GM23338 (cell line): Measurements from ENCODE around the gene PPP1R16B. TPM values are rescaled to one million over a fixed set of nuclear protein-coding genes. Genes with fewer than 3 reads are reported as not detected.

Experiments used
- ATAC-seq: fragments of 200-7000 bp; cut with Tn5 transposase; 3 replicates; pipeline ENCODE4 v1.9.1; 2020
- DNase-seq: peaks from one replicate; pipeline ENCODE4 v3.0.0-alpha.2; 2015; ENCODE audit warnings: low spot score
- H2AFZ ChIP-seq: fragments of 200-600 bp; sonication (generic); 2 replicates; pipeline ENCODE4 v1.8.0; 2016; ENCODE audit warnings: antibody characterized with exemption, mild to moderate bottlenecking, moderate library complexity
- H3F3A ChIP-seq: fragments of 200-600 bp; sonication (generic); replicated peaks from 2 replicates; pipeline ENCODE4 v1.8.0; 2017; ENCODE audit warnings: antibody characterized with exemption, mixed run types, low read depth
- H3K27ac ChIP-seq: fragments of 200-600 bp; sonication (generic); 2 replicates; pipeline ENCODE4 v1.6.1; 2016; ENCODE audit warnings: low read depth
- H3K27me3 ChIP-seq: fragments of 200-600 bp; sonication (generic); 2 replicates; pipeline ENCODE4 v1.8.0; 2016; ENCODE audit warnings: mild to moderate bottlenecking, mixed run types, moderate library complexity; ENCODE audit not compliant: insufficient read depth
- H3K36me3 ChIP-seq: fragments of 200-600 bp; sonication (generic); 2 replicates; pipeline ENCODE4 v1.8.0; 2016; ENCODE audit warnings: mild to moderate bottlenecking; ENCODE audit not compliant: insufficient read depth
- H3K4me1 ChIP-seq: fragments of 200-600 bp; sonication (generic); 2 replicates; pipeline ENCODE4 v1.8.0; 2016; ENCODE audit warnings: mild to moderate bottlenecking, moderate library complexity; ENCODE audit not compliant: insufficient read depth
- H3K4me2 ChIP-seq: fragments of 200-600 bp; sonication (generic); 2 replicates; pipeline ENCODE4 v1.7.1; 2017; ENCODE audit warnings: mixed run types
- H3K4me3 ChIP-seq: fragments of 200-600 bp; sonication (generic); 2 replicates; pipeline ENCODE4 v1.6.1; 2016; ENCODE audit warnings: mixed run types
- H3K79me2 ChIP-seq: fragments of 200-600 bp; sonication (generic); replicated peaks from 2 replicates; pipeline ENCODE4 v1.8.0; 2017; ENCODE audit warnings: mild to moderate bottlenecking; ENCODE audit not compliant: insufficient read depth
- H3K9me2 ChIP-seq: fragments of 200-600 bp; sonication (generic); 2 replicates; pipeline ENCODE4 v1.8.0; 2017; ENCODE audit not compliant: insufficient read depth
- H4K20me1 ChIP-seq: fragments of 200-600 bp; sonication (generic); replicated peaks from 2 replicates; pipeline ENCODE4 v1.8.0; 2017; ENCODE audit warnings: mild to moderate bottlenecking; ENCODE audit not compliant: insufficient read depth
- H3K27ac Mint-ChIP-seq: 2 replicates; pipeline ENCODE4 v1.8.0; 2020; ENCODE audit warnings: inconsistent platforms, mild to moderate bottlenecking, moderate library complexity, mixed read lengths
- H3K27me3 Mint-ChIP-seq: 3 replicates; pipeline ENCODE4 v1.8.0; 2022; ENCODE audit warnings: low read depth, mild to moderate bottlenecking, moderate library complexity, mixed read lengths, inconsistent platforms; ENCODE audit not compliant: insufficient read depth, poor library complexity
- H3K36me3 Mint-ChIP-seq: 3 replicates; pipeline ENCODE4 v1.8.0; 2021; ENCODE audit warnings: low read depth, mild to moderate bottlenecking, inconsistent platforms, moderate library complexity, mixed read lengths
- H3K4me1 Mint-ChIP-seq: 3 replicates; pipeline ENCODE4 v1.8.0; 2020; ENCODE audit warnings: mild to moderate bottlenecking, inconsistent platforms, mixed read lengths
- H3K4me3 Mint-ChIP-seq: 3 replicates; pipeline ENCODE4 v1.8.0; 2021; ENCODE audit warnings: moderate library complexity, mild to moderate bottlenecking, inconsistent platforms, mixed read lengths
- H3K9me3 Mint-ChIP-seq: 3 replicates; pipeline ENCODE4 v1.8.0; 2020; ENCODE audit warnings: moderate library complexity, mild to moderate bottlenecking, inconsistent platforms, mixed read lengths
- CREB1 ChIP-seq: fragments of 250-450 bp; sonication (Bioruptor Pico); IDR thresholded peaks from 2 replicates; pipeline ENCODE4 v1.5.0; 2020; ENCODE audit warnings: low read depth, mild to moderate bottlenecking, moderate library complexity
- EZH2phosphoT487 ChIP-seq: fragments of 200-600 bp; sonication (generic); IDR thresholded peaks from one replicate; pipeline ENCODE4 v1.8.1; 2018; ENCODE audit warnings: antibody characterized with exemption; ENCODE audit not compliant: unreplicated experiment
- JUNB ChIP-seq: IDR thresholded peaks from one replicate; pipeline ENCODE4 v1.6.1; 2016; ENCODE audit warnings: antibody characterized with exemption; ENCODE audit not compliant: unreplicated experiment
- NANOG ChIP-seq: IDR thresholded peaks from 2 replicates; pipeline ENCODE4 v1.6.1; 2016; ENCODE audit warnings: antibody characterized with exemption, borderline replicate concordance
- STAT1 ChIP-seq: IDR thresholded peaks from one replicate; pipeline ENCODE4 v1.6.1; 2016; ENCODE audit warnings: antibody characterized with exemption; ENCODE audit not compliant: unreplicated experiment
- ZNF462 ChIP-seq: fragments of 250-450 bp; sonication (Bioruptor Pico); IDR thresholded peaks from 2 replicates; pipeline ENCODE4 v1.5.0; 2020; ENCODE audit warnings: mild to moderate bottlenecking, moderate library complexity
- polyA plus RNA-seq: library from polyadenylated mRNA; unstranded; fragments of >200 nt; fragmentation: Nextera tagmentation; extraction: Ambion mirVana; gene quantifications from 2 replicates; pipeline ENCODE4 v1.2.1, GENCODE V29; 2016
- total RNA-seq: library from RNA; depleted of rRNA; stranded (reverse); fragments of >200 nt; shearing (Covaris generic); gene quantifications from 2 replicates; pipeline ENCODE4 v1.2.3, GENCODE V29; 2014

The PPP1R16B gene
- total and polyA plus RNA-seq, 2 experiments from 2014 or later, result 1.6 to 11.5 TPM

GRCh38 chr20:38757145-38757775 is 48.2 kb upstream of the PPP1R16B start (continued):
- no peak for TF ChIP-seq ZNF462 (CRISPR knock-in tag)

- ATAC-seq (no peak), DNase-seq (no peak)
- Histone ChIP-seq H3K27me3 (no peaks in the 10 kb centered on the region), H4K20me1 (no peaks in the 10 kb centered on the region; the same call in none of the 2 replicates), H3K27ac (no peak overlapping the region), H2AFZ (no peak overlapping the region), H3F3A (no peaks in the 10 kb centered on the region), H3K4me1 (no peaks in the 10 kb centered on the region), H3K4me2 (no peak overlapping the region), H3K36me3 (peaks cover 56% of the 10 kb centered on the region; the same call in 1 of the 2 replicates), H3K79me2 (no peaks in the 10 kb centered on the region), H3K4me3 (no peak overlapping the region), H3K9me2 (no peaks in the 10 kb centered on the region)
- Mint-ChIP-seq H3K27me3 (no peaks in the 10 kb centered on the region), H3K36me3 (peaks cover 61% of the 10 kb centered on the region), H3K4me3 (no peak overlapping the region), H3K9me3 (no peaks in the 10 kb centered on the region), H3K27ac (no peak overlapping the region), H3K4me1 (no peaks in the 10 kb centered on the region)
- TF ChIP-seq STAT1 (no peak), CREB1 (CRISPR knock-in tag) (no peak), NANOG (no peak), ZNF462 (CRISPR knock-in tag) (no peak), JUNB (no peak), EZH2phosphoT487 (no peak)
Measured at GRCh38 chr20:38759106-38759505, 46.4 kb upstream of the PPP1R16B start.
